GM10248 (cell line): ENCODE measurements around the gene KLHDC4.

ENCODE experiments used
- CTCF ChIA-PET: fragments of 300-600 bp; sonication (Branson Sonifier 250); formaldehyde crosslinking; extraction: SDS; loops from one replicate; lab custom pipeline; 2021; ENCODE audit warnings: antibody characterized with exemption; lab: Yijun Ruan, JAX
- POLR2A ChIA-PET: fragments of 350-650 bp; sonication (Branson Sonifier 250); formaldehyde crosslinking; extraction: SDS; loops from one replicate; lab custom pipeline; 2020; ENCODE audit warnings: antibody characterized with exemption; lab: Yijun Ruan, JAX
- DNase-seq: peaks from one replicate; pipeline ENCODE4 v3.0.0; 2012; ENCODE audit errors: extremely low spot score
- CTCF ChIP-seq: IDR thresholded peaks from 2 replicates; pipeline ENCODE4 v1.5.1; 2012; ENCODE audit warnings: mild to moderate bottlenecking, low read depth; ENCODE audit errors: extremely low read depth, missing control alignments, control extremely low read depth

Gene KLHDC4

GRCh38 chr16:87688876-87689815 is 76.6 kb downstream of the KLHDC4 start:
- DNase-seq = no peak
- CTCF ChIA-PET = interaction anchor here (2.7 kb wide), 1 partner anchor 14 kb away, joined by 8 read pairs; no protein-coding TSS in a partner anchor
- TF ChIP-seq CTCF = no peak

GRCh38 chr16:87687998-87688529 is 77.7 kb downstream of the KLHDC4 start:
- DNase-seq = no peak
- CTCF ChIA-PET = interaction anchor here (2.7 kb wide), 1 partner anchor 15 kb away, joined by 8 read pairs; no protein-coding TSS in a partner anchor
- POLR2A ChIA-PET = no interaction called here
- TF ChIP-seq CTCF = no peak

More at GRCh38 chr16:87688876-87689815, 76.6 kb downstream of the KLHDC4 start:
- POLR2A ChIA-PET = no interaction called here

- no peak for TF ChIP-seq CTCF
- no peak for DNase-seq
- ChIA-PET POLR2A (no interaction called here), CTCF (interaction anchor here (2.7 kb wide), 1 partner anchor 15 kb away, joined by 8 read pairs; no protein-coding TSS in a partner anchor)
Measured at GRCh38 chr16:87687126-87687910, 78.5 kb downstream of the KLHDC4 start.

GRCh38 chr16:87686697-87687096 is 79.1 kb downstream of the KLHDC4 start:
- DNase-seq = no peak
- CTCF ChIA-PET = interaction anchor here (2.7 kb wide), 1 partner anchor 16 kb away, joined by 8 read pairs; no protein-coding TSS in a partner anchor
- POLR2A ChIA-PET = no interaction called here
- no peak for TF ChIP-seq CTCF

- no peak for DNase-seq
- CTCF ChIA-PET = no interaction called here
- POLR2A ChIA-PET = no interaction called here
- TF ChIP-seq CTCF = no peak
Measured at GRCh38 chr16:87685766-87686165, 80.0 kb downstream of the KLHDC4 start.

GRCh38 chr16:87685405-87685755 is 80.4 kb downstream of the KLHDC4 start:
- POLR2A ChIA-PET = no interaction called here
- TF ChIP-seq CTCF = no peak
- CTCF ChIA-PET = no interaction called here
- no peak for DNase-seq
